Fibroblast of upper back skin (primary cell): ENCODE measurements around the gene DDX6.
"Not testable (repeated sequence)": the region's sequence is repeated elsewhere in the genome, so short reads cannot be mapped to it uniquely, and the experiment has no call there.

Experiments used
- DNase-seq: peaks from one replicate; pipeline ENCODE4 v3.0.0-alpha.2; 2013

DDX6 gene

GRCh38 chr11:118791111-118791960 lies at the start of gene DDX6:
Gene DDX6, minus strand, starts transcription at chr11:118791164. Its CDS starts 4,913 bp downstream, at chr11:118786251.
- peak; percentile 84 for DNase-seq

GRCh38 chr11:118838905-118839553 lies 48.1 kb upstream of the DDX6 start:
- DNase-seq: no peak

GRCh38 chr11:118837868-118838267 lies 46.9 kb upstream of the DDX6 start:
- no peak for DNase-seq

- DNase-seq: no peak
Observed at GRCh38 chr11:118834427-118835028, 43.6 kb upstream of the DDX6 start.

- no peak for DNase-seq
Observed at GRCh38 chr11:118827118-118827517, 36.2 kb upstream of the DDX6 start.

GRCh38 chr11:118822936-118823510 lies 32.1 kb upstream of the DDX6 start:
- DNase-seq: not testable (repeated sequence)

GRCh38 chr11:118820412-118821357 lies 29.7 kb upstream of the DDX6 start:
- no peak for DNase-seq

- DNase-seq: not testable (repeated sequence)
Observed at GRCh38 chr11:118820025-118820379, 29.0 kb upstream of the DDX6 start.

- no peak for DNase-seq
Observed at GRCh38 chr11:118819334-118820024, 28.5 kb upstream of the DDX6 start.

GRCh38 chr11:118818130-118818529 lies 27.2 kb upstream of the DDX6 start:
- no peak for DNase-seq

GRCh38 chr11:118813551-118813950 lies 22.6 kb upstream of the DDX6 start:
- DNase-seq: no peak

- DNase-seq: no peak
Observed at GRCh38 chr11:118812485-118812884, 21.5 kb upstream of the DDX6 start.

- DNase-seq: no peak
Observed at GRCh38 chr11:118807800-118808778, 17.1 kb upstream of the DDX6 start.

GRCh38 chr11:118806400-118806799 lies 15.4 kb upstream of the DDX6 start:
- DNase-seq: no peak

- no peak for DNase-seq
Observed at GRCh38 chr11:118804094-118804493, 13.1 kb upstream of the DDX6 start.

GRCh38 chr11:118799372-118799771 lies 8.4 kb upstream of the DDX6 start:
- DNase-seq: no peak

GRCh38 chr11:118797510-118797909 lies 6.5 kb upstream of the DDX6 start:
- DNase-seq: no peak

- peak; percentile 93 for DNase-seq
Observed at GRCh38 chr11:118792570-118793124, 1.7 kb upstream of the DDX6 start.

GRCh38 chr11:118791961-118792569 lies 1.1 kb upstream of the DDX6 start:
- no peak for DNase-seq
